Osteocyte (in vitro differentiated cells): ENCODE measurements around the gene TENM3. TPM values are rescaled to one million over a fixed set of nuclear protein-coding genes. Genes with fewer than 3 reads are reported as not detected.

Experiments
- DNase-seq: peaks from one replicate; pipeline ENCODE4 v3.0.0; 2021; ENCODE audit warnings: mixed read lengths; ENCODE audit not compliant: unreplicated experiment; ENCODE audit errors: extremely low spot score
- H3K27ac Mint-ChIP-seq: one replicate; pipeline ENCODE4 v1.8.0; 2021; ENCODE audit warnings: mild to moderate bottlenecking, mixed read lengths; ENCODE audit not compliant: unreplicated experiment
- H3K27me3 Mint-ChIP-seq: one replicate; pipeline ENCODE4 v1.8.0; 2021; ENCODE audit warnings: mixed read lengths; ENCODE audit not compliant: unreplicated experiment
- H3K36me3 Mint-ChIP-seq: one replicate; pipeline ENCODE4 v1.8.0; 2021; ENCODE audit warnings: mixed read lengths; ENCODE audit not compliant: unreplicated experiment
- H3K4me1 Mint-ChIP-seq: one replicate; pipeline ENCODE4 v1.8.0; 2021; ENCODE audit warnings: mixed read lengths; ENCODE audit not compliant: unreplicated experiment
- H3K4me3 Mint-ChIP-seq: one replicate; pipeline ENCODE4 v1.8.0; 2021; ENCODE audit warnings: mild to moderate bottlenecking, moderate library complexity, mixed read lengths; ENCODE audit not compliant: unreplicated experiment
- H3K9me3 Mint-ChIP-seq: one replicate; pipeline ENCODE4 v1.8.0; 2021; ENCODE audit warnings: mixed read lengths; ENCODE audit not compliant: unreplicated experiment
- total RNA-seq: library from RNA; stranded (reverse); gene quantifications from 2 replicates; pipeline ENCODE4 v1.2.1, GENCODE V29; 2021
- TF ChIP-seq, protein P1 (sequence below): fragments of 200-600 bp; sonication (generic); IDR thresholded peaks from 2 replicates; pipeline ENCODE4 v1.5.0; 2021; ENCODE audit warnings: antibody characterized with exemption, mild to moderate bottlenecking, moderate library complexity

The TENM3 gene
- total RNA-seq, 1 donor from 2014 or later = 78.3 TPM

DNA sequence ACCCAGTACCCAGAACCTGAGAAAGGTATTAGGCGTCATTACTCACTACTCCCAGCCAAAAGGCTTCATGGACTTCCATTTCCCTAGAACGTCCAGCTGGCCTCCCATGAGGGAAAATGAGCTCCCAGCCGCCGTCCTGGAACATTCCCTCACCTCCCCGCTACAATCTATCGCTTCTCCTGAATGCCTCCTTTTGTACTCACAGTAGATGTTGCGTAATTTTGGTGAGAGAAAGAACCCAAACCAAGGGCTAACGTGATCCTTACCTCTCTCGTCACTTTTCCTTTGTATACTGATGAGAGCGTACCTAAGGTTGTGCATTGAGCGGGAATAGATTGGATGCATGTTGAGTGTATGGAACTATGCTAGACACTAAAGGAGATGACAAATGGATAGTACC, 161.9 kb downstream of the TENM3 start:
- TF ChIP-seq, protein P1, sequence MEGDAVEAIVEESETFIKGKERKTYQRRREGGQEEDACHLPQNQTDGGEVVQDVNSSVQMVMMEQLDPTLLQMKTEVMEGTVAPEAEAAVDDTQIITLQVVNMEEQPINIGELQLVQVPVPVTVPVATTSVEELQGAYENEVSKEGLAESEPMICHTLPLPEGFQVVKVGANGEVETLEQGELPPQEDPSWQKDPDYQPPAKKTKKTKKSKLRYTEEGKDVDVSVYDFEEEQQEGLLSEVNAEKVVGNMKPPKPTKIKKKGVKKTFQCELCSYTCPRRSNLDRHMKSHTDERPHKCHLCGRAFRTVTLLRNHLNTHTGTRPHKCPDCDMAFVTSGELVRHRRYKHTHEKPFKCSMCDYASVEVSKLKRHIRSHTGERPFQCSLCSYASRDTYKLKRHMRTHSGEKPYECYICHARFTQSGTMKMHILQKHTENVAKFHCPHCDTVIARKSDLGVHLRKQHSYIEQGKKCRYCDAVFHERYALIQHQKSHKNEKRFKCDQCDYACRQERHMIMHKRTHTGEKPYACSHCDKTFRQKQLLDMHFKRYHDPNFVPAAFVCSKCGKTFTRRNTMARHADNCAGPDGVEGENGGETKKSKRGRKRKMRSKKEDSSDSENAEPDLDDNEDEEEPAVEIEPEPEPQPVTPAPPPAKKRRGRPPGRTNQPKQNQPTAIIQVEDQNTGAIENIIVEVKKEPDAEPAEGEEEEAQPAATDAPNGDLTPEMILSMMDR = no peak
- Mint-ChIP-seq H3K27ac (no peak overlapping the region), H3K36me3 (peaks cover 2% of the 10 kb centered on the region), H3K4me1 (no peaks in the 10 kb centered on the region), H3K4me3 (no peak overlapping the region), H3K9me3 (no peaks in the 10 kb centered on the region), H3K27me3 (no peaks in the 10 kb centered on the region)
- DNase-seq = no peak

DNA sequence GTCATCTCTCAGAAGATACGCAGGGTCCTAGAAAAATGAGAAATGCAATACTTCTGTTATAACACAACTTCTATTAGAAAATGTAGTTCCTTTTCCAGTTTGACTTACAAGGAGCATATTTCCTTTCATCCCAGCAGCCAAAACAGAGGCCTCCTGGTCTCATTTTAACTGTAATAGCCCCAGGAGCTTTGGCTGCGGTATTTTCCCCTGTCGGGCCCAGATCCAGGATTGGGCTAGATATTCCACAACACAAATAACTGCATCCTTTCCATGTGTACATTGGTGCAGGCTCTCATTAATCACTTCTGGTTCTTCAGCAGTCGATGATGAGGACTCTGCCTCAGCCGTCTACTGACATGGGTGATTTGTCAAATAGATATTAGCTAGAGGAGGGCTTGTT, 166.1 kb downstream of the TENM3 start:
- Mint-ChIP-seq H3K27ac (no peak overlapping the region), H3K9me3 (peaks cover 15% of the 10 kb centered on the region), H3K4me3 (no peak overlapping the region), H3K4me1 (no peaks in the 10 kb centered on the region), H3K27me3 (no peaks in the 10 kb centered on the region), H3K36me3 (peaks cover 8% of the 10 kb centered on the region)
- TF ChIP-seq, protein P1 = no peak
- no peak for DNase-seq

DNA sequence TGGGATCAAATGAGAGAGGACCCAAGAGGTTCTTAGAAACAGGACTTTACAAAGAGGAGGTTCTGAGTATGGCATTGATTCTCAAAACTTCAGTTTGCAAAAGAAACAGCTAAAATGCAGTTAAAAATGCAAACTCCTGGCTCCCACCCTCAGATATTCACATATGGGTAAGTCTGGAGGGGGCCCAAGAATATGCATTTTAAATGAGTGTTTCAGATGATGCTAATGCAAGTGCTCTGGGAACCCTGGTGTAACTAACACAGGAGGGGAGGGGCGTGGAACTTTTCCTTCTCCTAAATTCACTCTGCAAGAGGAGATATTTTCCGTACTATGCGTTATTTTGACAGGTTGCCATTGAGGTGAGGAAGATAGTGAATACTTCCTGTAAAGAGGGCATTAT, 168.2 kb downstream of the TENM3 start:
- peaks cover 15% of the 10 kb centered on the region for H3K9me3 Mint-ChIP-seq
- TF ChIP-seq, protein P1 = no peak
- H3K27me3 Mint-ChIP-seq = no peaks in the 10 kb centered on the region
- H3K4me3 Mint-ChIP-seq = no peak overlapping the region
- no peak overlapping the region for H3K27ac Mint-ChIP-seq
- H3K36me3 Mint-ChIP-seq = peaks cover 6% of the 10 kb centered on the region
- DNase-seq = no peak
- H3K4me1 Mint-ChIP-seq = peaks cover 2% of the 10 kb centered on the region

DNA sequence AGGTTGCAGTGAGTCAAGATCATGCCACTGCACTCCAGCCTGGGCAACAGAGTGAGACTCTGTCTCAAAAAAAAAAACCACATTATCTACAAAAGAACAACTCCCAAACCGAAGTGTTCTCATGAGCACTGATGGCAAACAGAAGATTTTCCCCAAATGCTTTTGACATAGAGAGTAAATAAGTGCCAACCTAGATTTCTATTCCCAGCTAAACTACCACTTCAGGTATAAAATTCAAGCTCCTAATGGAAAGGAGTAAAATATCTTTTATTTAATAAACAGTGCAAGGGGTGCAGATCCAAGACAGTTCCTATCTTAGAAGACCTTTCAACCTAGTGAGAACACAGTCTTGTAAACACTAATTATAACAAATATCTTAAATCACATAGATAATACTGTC, 170.3 kb downstream of the TENM3 start:
- no peak overlapping the region for H3K27ac Mint-ChIP-seq
- no peak for DNase-seq
- peaks cover 4% of the 10 kb centered on the region for H3K4me1 Mint-ChIP-seq
- H3K27me3 Mint-ChIP-seq = no peaks in the 10 kb centered on the region
- no peak overlapping the region for H3K4me3 Mint-ChIP-seq
- peaks cover 15% of the 10 kb centered on the region for H3K9me3 Mint-ChIP-seq
- H3K36me3 Mint-ChIP-seq = peaks cover 6% of the 10 kb centered on the region
- TF ChIP-seq, protein P1 = no peak

DNA sequence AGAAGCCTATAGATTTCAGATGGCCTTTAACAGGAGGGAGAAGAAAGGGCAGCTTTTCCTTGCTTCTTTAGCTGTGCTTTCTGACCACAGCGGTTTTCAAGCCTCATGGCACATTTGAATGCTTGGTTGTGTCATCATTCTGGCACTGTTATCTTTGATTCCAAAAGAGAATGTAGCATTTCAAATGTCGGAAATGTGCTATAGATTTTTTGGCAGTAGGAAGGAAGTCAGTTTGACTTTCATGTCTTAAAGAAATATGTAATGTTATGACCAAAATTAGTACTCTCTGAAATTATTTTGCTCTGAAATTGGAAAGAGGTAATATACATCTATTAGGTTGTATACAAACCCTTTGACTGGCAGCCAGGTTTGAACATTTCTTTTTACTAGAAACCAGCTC, 171.9 kb downstream of the TENM3 start:
- DNase-seq = no peak
- Mint-ChIP-seq H3K27ac (no peak overlapping the region), H3K36me3 (peaks cover 6% of the 10 kb centered on the region)

More for the DNA sequence above, 171.9 kb downstream of the TENM3 start:
- TF ChIP-seq, protein P1 = no peak
- Mint-ChIP-seq H3K27me3 (no peaks in the 10 kb centered on the region), H3K4me3 (no peak overlapping the region), H3K4me1 (peaks cover 4% of the 10 kb centered on the region), H3K9me3 (peaks cover 15% of the 10 kb centered on the region)
